ENCODE data around the gene NANOS3. TPM values are rescaled to one million over a fixed set of nuclear protein-coding genes. Genes with fewer than 3 reads are reported as not detected.
A peak's percentile ranks its signal among the peaks of the same experiment; 100 is the strongest.

Gene NANOS3
- total RNA-seq, 1 experiment from 2014 or later = not detected

- Histone ChIP-seq H3K9me2 (ENCODE audit: insufficient read depth) (no peaks in the 10 kb centered on the region), H4K20me1 (ENCODE audit: insufficient read depth) (no peaks in the 10 kb centered on the region), H3K9me3 (ENCODE audit: control insufficient read depth in 1 of 2, insufficient read depth in 1 of 2, low read depth in 1 of 2, low read length in 2 of 2) (no peaks in the 10 kb centered on the region), H3K36me3 (ENCODE audit: control insufficient read depth in 1 of 2, insufficient read depth in 2 of 2, low read length in 2 of 2) (no peaks in the 10 kb centered on the region), H3K4me1 (ENCODE audit: control insufficient read depth in 1 of 2, insufficient read depth in 2 of 2, low read length in 2 of 2) (peaks cover 25 to 40% of the 10 kb centered on the region in 2 experiments), H3K27me3 (ENCODE audit: insufficient read depth, low read length) (no peaks in the 10 kb centered on the region), H3K4me2 (ENCODE audit: low read length) (no peak overlapping the region), H3K9ac (ENCODE audit: low read length) (no peak overlapping the region), H2AFZ (ENCODE audit: low read depth, low read length, poor library complexity, severe bottlenecking) (no peak overlapping the region), H3K4me3 (replicated peaks in 1 of 2; ENCODE audit: low read depth in 1 of 2, low read length in 2 of 2) (no peak overlapping the region), H3K27ac (ENCODE audit: low read depth, low read length) (no peak overlapping the region; the same call in 1 of the 2 replicates), H3K79me2 (ENCODE audit: insufficient read depth, low read length) (no peaks in the 10 kb centered on the region)
- DNase-seq (ENCODE audit: low read depth, low spot score) (no peak), ATAC-seq (no peak)
- RAD21 ChIA-PET (ENCODE audit: low non-redundant PET in 1 of 2, low total read pairs in 2 of 2, uncharacterized antibody in 2 of 2, unreplicated experiment in 2 of 2) = no interaction called here
- intact Hi-C loops (cut with micrococcal nuclease) = loop anchor here (5.0 kb wide), 1 partner anchor 314 kb away; no protein-coding TSS in a partner anchor
- CTCF ChIA-PET = interaction anchor here (1.2 to 2.2 kb wide), 3 partner anchors 188 to 253 kb away, joined by 3 to 6 read pairs (median 3); partner anchors contain the start of genes ASF1B and MISP3
- TF ChIP-seq SP1 (IDR thresholded peaks at IDR 0.05; ENCODE audit: low read depth) (no peak), ZNF274 (IDR thresholded peaks at IDR 0.05; ENCODE audit: low read depth, low read length) (no peak), SRF (IDR thresholded peaks at IDR 0.05; ENCODE audit: low read depth) (no peak), EZH2 (IDR thresholded peaks at IDR 0.05) (no peak), YY1 (IDR thresholded peaks at IDR 0.05; ENCODE audit: extremely low read depth, insufficient replicate concordance, low read depth, low read length) (no peak)
- TF ChIP-seq, protein P1, sequence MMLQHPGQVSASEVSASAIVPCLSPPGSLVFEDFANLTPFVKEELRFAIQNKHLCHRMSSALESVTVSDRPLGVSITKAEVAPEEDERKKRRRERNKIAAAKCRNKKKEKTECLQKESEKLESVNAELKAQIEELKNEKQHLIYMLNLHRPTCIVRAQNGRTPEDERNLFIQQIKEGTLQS (IDR thresholded peaks at IDR 0.05) = no peak
- TF ChIP-seq, protein P2, sequence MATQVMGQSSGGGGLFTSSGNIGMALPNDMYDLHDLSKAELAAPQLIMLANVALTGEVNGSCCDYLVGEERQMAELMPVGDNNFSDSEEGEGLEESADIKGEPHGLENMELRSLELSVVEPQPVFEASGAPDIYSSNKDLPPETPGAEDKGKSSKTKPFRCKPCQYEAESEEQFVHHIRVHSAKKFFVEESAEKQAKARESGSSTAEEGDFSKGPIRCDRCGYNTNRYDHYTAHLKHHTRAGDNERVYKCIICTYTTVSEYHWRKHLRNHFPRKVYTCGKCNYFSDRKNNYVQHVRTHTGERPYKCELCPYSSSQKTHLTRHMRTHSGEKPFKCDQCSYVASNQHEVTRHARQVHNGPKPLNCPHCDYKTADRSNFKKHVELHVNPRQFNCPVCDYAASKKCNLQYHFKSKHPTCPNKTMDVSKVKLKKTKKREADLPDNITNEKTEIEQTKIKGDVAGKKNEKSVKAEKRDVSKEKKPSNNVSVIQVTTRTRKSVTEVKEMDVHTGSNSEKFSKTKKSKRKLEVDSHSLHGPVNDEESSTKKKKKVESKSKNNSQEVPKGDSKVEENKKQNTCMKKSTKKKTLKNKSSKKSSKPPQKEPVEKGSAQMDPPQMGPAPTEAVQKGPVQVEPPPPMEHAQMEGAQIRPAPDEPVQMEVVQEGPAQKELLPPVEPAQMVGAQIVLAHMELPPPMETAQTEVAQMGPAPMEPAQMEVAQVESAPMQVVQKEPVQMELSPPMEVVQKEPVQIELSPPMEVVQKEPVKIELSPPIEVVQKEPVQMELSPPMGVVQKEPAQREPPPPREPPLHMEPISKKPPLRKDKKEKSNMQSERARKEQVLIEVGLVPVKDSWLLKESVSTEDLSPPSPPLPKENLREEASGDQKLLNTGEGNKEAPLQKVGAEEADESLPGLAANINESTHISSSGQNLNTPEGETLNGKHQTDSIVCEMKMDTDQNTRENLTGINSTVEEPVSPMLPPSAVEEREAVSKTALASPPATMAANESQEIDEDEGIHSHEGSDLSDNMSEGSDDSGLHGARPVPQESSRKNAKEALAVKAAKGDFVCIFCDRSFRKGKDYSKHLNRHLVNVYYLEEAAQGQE (IDR thresholded peaks at IDR 0.05; ENCODE audit: low read depth) = no peak
- TF ChIP-seq, protein P3, sequence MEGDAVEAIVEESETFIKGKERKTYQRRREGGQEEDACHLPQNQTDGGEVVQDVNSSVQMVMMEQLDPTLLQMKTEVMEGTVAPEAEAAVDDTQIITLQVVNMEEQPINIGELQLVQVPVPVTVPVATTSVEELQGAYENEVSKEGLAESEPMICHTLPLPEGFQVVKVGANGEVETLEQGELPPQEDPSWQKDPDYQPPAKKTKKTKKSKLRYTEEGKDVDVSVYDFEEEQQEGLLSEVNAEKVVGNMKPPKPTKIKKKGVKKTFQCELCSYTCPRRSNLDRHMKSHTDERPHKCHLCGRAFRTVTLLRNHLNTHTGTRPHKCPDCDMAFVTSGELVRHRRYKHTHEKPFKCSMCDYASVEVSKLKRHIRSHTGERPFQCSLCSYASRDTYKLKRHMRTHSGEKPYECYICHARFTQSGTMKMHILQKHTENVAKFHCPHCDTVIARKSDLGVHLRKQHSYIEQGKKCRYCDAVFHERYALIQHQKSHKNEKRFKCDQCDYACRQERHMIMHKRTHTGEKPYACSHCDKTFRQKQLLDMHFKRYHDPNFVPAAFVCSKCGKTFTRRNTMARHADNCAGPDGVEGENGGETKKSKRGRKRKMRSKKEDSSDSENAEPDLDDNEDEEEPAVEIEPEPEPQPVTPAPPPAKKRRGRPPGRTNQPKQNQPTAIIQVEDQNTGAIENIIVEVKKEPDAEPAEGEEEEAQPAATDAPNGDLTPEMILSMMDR (IDR thresholded peaks at IDR 0.05 in 2 of 3, conservative IDR thresholded peaks at IDR 0.05 in 1 of 3; ENCODE audit: borderline replicate concordance in 1 of 3, insufficient read depth in 1 of 3, low read depth in 2 of 3, low read length in 2 of 3) = peak; percentile 7 to 44 (median 41); a peak in 4 of 6 replicates
- BruUV-seq (replicated peaks) = no TSS peak
- POLR2A ChIA-PET = no interaction called here
Observed at GRCh38 chr19:13883516-13884064, 6.7 kb downstream of the NANOS3 start.
